Skin of body (tissue), 2 donors: Measurements from ENCODE around the gene FREM3. TPM values are rescaled to one million over a fixed set of nuclear protein-coding genes. Genes with fewer than 3 reads are reported as not detected.
"Not testable (repeated sequence)": the region's sequence is repeated elsewhere in the genome, so short reads cannot be mapped to it uniquely, and the experiment has no call there.

ENCODE experiments used
- DNase-seq: peaks from one replicate; lab custom pipeline; 2025; lab: John Stamatoyannopoulos, UW
- total RNA-seq: library from RNA; depleted of rRNA; stranded (reverse); fragments of >200 nt; gene quantifications from one replicate; pipeline ENCODE4 v1.2.3, GENCODE V29; 2014

The FREM3 gene
- total RNA-seq = 0.10 TPM

DNA sequence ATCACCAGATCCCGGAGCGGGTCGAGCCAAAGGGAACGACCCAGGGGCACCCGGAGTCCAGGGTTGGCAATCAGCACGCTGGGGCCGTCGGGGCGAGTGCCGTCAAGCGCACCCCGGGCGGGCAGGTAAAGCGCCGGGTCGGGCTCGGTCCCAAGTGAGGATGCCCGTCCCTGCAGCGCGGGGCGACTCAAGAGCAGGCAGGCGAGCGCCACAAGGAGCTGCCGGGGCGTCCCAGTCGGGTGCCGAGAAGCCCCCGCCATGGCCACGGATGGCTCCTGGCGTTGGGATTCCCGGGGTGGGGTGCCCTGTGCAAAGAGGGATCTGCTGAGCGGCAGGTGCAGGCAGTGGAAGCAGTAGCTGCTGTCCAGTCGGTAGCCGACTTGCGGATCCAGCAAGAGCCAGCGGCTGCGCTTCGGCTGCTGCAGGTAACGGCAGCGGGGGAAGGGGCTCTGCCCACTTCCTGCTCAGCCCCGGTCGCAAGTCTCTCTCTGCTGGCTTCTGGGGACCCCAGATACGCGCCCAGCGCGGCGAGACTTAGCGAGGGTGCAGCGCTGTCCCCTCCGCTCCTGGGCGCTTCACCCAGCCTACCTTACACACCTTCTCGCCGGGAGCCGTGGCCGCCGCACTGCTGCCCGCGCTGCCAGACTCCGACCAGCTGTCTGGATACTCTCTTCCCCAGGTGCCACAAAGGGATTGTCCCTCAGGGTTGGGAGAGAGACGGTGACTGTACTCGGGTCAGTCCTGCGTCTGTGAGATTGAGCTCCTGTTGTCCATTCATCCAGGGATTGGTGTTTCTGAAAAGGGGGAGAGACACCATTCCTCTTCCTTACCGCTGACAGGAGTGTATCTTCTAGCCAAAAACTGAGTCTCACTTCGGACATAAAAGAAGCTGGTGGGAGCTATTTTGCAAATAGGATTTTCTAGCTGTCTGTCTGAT lies at the start of gene FREM3:
TSS of gene FREM3 (minus strand) at position 260 of the 937 bp plus-strand sequence. CDS start at position 260, 0 bp downstream.
- DNase-seq = no peak

GRCh38 chr4:143745874-143746273 lies 45.4 kb upstream of the FREM3 start:
- DNase-seq = no peak

- no peak for DNase-seq
These were observed 43.1 kb upstream of the FREM3 start for GRCh38 chr4:143743591-143743990.

GRCh38 chr4:143742834-143743233 lies 42.4 kb upstream of the FREM3 start:
- DNase-seq = no peak

DNA sequence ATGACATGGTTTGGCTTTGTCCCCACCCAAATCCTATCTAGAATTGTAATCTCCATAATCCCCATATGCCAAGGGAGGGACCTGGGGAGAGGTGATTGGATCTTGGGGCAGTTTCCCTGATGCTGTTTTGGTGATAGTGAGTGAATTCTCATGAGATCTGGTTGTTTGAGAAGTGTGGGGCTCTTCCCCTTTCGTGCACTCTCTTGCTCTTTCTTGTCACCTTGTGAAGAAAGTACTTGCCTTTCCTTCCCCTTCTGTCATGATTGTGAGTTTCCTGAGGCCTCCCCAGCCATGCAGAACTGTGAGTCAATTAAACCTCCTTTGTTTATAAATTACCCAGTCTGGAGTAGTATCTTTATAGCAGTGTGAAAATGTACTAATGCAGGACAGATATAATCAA lies 36.4 kb upstream of the FREM3 start:
- DNase-seq = no peak

GRCh38 chr4:143736061-143736460 lies 35.6 kb upstream of the FREM3 start:
- not testable (repeated sequence) for DNase-seq

DNA sequence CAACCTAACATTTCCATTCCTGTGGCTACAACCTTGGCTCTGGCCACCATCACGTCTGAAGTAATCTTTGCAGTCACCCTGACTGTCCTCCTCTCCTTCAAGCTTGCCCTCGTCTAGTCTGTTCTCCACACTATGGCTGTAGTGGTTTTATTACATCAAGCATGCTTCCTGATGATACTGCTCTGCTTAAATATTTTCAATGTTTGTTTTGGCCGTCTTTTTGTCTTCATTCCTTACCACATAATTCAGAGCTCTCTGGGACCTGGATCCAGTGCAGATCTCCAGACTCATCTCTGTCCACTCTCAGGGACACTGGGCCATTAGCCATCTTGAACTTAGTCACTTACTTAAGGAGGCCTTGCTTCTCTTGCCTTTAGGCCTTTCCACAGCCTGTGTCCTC lies 27.7 kb upstream of the FREM3 start:
- DNase-seq = no peak

GRCh38 chr4:143726714-143727113 lies 26.2 kb upstream of the FREM3 start:
- DNase-seq = no peak

GRCh38 chr4:143721317-143721716 lies 20.8 kb upstream of the FREM3 start:
- no peak for DNase-seq

DNA sequence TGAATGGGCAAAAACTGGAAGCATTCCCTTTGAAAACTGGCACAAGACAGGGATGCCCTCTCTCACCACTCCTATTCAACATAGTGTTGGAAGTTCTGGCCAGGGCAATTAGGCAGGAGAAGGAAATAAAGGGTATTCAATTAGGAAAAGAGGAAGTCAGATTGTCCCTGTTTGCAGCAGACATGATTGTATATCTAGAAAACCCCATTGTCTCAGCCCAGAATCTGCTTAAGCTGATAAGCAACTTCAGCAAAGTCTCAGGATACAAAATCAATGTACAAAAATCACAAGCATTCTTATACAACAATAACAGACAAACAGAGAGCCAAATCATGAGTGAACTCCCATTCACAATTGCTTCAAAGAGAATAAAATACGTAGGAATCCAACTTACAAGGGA lies 18.3 kb upstream of the FREM3 start:
- DNase-seq = not testable (repeated sequence)

GRCh38 chr4:143713955-143714625 lies 13.6 kb upstream of the FREM3 start:
- DNase-seq = no peak

DNA sequence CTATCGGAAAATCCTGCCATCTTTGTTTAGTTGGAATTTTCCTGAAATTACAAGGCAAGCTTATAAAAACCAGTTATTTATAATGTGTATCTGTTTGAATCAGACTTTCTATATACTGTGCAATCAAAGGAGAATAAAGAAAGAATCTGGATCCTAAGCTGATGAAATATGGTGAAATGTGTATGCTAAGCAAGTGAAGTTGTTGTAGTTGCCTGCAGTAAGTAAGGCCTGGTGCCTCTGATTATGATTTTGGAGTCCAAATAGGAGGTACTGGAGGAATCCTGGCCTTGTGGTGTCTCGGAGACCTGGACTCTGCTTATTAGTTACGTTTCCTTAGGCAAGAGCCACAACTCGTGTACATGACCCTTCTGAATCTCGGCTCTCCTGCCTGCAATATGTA lies 13.1 kb upstream of the FREM3 start:
- DNase-seq = no peak

- DNase-seq = no peak
These were observed 11.7 kb upstream of the FREM3 start for GRCh38 chr4:143712155-143712550.

DNA sequence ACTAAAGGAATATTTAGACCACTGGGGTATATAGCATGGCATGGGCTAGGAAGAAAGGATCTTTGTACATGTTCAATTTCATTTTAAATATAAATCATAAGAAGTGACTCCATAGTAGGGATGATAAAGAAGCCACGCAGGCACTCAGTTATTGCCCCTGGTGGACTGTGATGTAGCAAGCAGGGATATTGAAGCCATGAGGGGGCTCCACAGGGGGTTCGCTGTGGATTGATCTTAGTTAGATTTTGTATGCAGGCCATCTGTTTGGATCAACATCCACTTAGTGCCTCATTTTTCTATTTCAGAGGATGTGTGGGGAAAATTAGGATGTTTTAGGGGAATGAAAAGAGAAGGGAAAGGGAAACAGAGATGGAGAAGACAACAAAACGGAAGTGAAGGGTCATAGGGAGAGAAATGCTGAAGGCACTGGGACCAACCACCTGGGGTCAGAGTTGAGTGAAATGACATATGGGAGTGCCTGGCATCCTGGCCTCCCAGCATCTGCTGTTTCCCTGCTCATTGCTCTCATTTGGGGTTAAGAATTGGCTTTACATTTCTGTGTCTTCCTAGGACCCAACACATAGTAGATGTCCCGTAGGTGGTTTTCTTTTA lies 11.2 kb upstream of the FREM3 start:
- no peak for DNase-seq

DNA sequence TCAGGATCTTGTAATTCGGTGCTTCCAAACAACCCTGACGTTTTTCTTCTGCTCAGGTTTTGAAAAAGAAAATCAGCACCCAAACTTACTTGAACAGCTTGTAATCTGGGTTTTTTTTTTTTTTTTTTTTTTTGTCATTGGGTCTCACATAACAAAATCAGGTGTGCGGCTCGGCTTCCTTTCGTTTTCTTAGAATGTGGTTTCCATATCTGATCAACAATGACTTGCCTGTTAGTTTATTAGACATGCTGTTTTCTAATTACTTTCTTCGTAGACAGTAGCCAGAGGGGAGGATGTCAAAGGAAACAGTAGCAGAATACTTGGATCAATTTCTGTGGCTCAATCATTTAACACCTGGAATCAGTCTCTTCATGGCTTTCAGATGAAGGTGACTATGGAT lies 890 bp upstream of the FREM3 start:
- no peak for DNase-seq

- no peak for DNase-seq
These were observed 444 bp downstream of the FREM3 start for GRCh38 chr4:143700046-143700415.

DNA sequence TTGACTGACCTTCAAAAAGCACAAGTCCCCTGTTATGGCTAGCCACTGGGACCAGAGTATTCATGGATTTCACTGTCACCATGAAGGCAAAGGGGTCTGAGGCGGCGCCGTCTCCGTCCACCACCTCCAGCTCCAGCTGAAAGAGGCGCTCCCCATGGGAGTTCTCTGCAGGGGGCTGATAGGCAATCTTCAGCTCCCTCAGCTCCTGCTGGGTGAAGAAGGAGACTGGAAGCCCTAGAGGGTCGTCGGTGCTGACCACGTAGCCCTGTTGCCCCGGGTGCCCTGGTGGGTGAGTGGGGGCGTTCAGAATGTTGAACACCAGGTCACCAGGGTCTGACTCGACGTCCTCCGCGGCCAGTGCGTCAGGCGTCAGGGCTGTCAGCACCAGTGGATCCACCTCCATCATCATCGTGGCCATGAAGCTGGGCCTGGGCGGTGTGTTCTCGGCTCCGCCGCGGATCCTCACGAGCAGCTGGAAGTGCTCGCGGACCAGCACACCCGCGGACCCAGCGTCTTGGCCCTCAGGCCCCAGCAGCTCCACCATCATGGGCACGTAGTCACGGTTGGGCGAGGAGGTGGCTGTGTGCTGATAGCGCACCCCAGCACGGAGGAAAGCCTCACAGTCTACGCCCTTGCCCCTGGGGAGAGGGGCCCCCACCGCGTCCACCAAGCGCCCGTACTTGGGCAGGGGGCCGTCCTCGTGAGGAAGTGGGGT lies 987 bp downstream of the FREM3 start:
- no peak for DNase-seq

- DNase-seq = no peak
These were observed 6.6 kb downstream of the FREM3 start for GRCh38 chr4:143693856-143694255.

- no peak for DNase-seq
These were observed 8.2 kb downstream of the FREM3 start for GRCh38 chr4:143692241-143692640.

- DNase-seq = no peak
These were observed 21.0 kb downstream of the FREM3 start for GRCh38 chr4:143679434-143679833.

DNA sequence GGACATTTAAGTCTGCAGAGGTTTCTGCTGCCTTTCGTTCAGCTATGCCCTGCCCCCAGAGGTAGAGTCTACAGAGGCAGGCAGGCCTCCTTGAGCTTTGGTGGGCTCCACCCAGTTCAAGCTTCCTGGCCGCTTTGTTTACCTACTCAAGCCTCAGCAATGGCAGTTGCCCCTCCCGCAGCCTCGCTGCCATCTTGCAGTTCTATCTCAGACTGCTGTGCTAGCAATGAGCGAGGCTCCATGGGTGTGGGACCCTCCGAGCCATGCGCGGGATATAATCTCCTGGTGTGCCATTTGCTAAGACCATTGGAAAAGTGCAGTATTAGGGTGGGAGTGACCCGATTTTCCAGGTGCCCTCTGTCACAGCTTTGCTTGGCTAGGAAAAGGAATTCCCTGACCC lies 26.8 kb downstream of the FREM3 start:
- DNase-seq = not testable (repeated sequence)
